HepG2 (cell line): ENCODE results near the gene DCN. TPM values are rescaled to one million over a fixed set of nuclear protein-coding genes. Genes with fewer than 3 reads are reported as not detected.

Source experiments
- CEBPG ChIP-seq: IDR thresholded peaks from 2 replicates; pipeline ENCODE4 v1.6.1; 2016
- GABPA ChIP-seq, 2 experiments: IDR thresholded peaks; 2 replicates each; pipeline ENCODE4 v1.6.1; 2011 to 2016; ENCODE audit warnings: low read depth in 2 of 2, low read length in 1 of 2, missing biosample characterization in 1 of 2, missing genetic modification characterization in 1 of 2
- KDM2A ChIP-seq: sonication (generic); formaldehyde crosslinking; IDR thresholded peaks from 2 replicates; pipeline ENCODE4 v1.4.0; 2020; ENCODE audit warnings: low read depth, missing genetic modification reagents, borderline replicate concordance
- RFXANK ChIP-seq: IDR thresholded peaks from 2 replicates; pipeline ENCODE4 v1.6.1; 2016
- SOX13 ChIP-seq, 3 experiments: fragments of 450-650 bp in 1 of 3; sonication (generic) in 1 of 3; formaldehyde crosslinking in 1 of 3; IDR thresholded peaks in 2 of 3; conservative IDR thresholded peaks in 1 of 3; 2 replicates each; pipeline versions ENCODE4 v1.5.0 to v1.6.1; 2016 to 2020; ENCODE audit warnings: antibody characterized with exemption in 1 of 3, mild to moderate bottlenecking in 1 of 3, missing compliant biosample characterization in 1 of 3, missing genetic modification reagents in 1 of 3, moderate library complexity in 1 of 3
- TCF7L2 ChIP-seq: IDR thresholded peaks from 2 replicates; pipeline ENCODE4 v1.6.1; 2011; ENCODE audit warnings: mild to moderate bottlenecking, low read depth, low read length, moderate library complexity
- ZBTB14 ChIP-seq: sonication (generic); formaldehyde crosslinking; IDR thresholded peaks from 2 replicates; pipeline ENCODE4 v1.4.0; 2020; ENCODE audit warnings: missing genetic modification reagents
- ZC3H4 ChIP-seq: sonication (generic); formaldehyde crosslinking; IDR thresholded peaks from 2 replicates; pipeline ENCODE4 v1.4.0; 2020; ENCODE audit warnings: missing genetic modification reagents, borderline replicate concordance
- ZNF280D ChIP-seq: sonication (generic); formaldehyde crosslinking; IDR thresholded peaks from 2 replicates; pipeline ENCODE4 v1.5.1; 2020; ENCODE audit warnings: mild to moderate bottlenecking, missing genetic modification reagents
- polyA plus RNA-seq, 8 experiments: library from polyadenylated mRNA; depleted of rRNA in 3 of 8; stranded (reverse) in 7 of 8; unstranded in 1 of 8; fragments of >200 nt; fragmentation: Illumina TruSeq in 4 of 8; extraction: Trizol in 4 of 8; gene quantifications; 2 replicates each; pipeline versions ENCODE4 v1.2.1 to v1.2.3, GENCODE V29; 2011 to 2016; ENCODE audit warnings: low read depth in 4 of 8, missing spikeins in 1 of 8, mixed read lengths in 1 of 8; ENCODE audit not compliant: insufficient read depth in 1 of 8
- total RNA-seq, 5 experiments: library from RNA; depleted of rRNA; stranded (reverse); fragments of >200 nt; fragmentation: Illumina TruSeq; extraction: Trizol; gene quantifications; 2 replicates each; pipeline ENCODE4 v1.2.3, GENCODE V29; 2016; ENCODE audit warnings: low read depth in 1 of 5
- TF ChIP-seq, protein P1 (sequence below): IDR thresholded peaks from 2 replicates; pipeline ENCODE4 v1.6.1; 2012; ENCODE audit warnings: low read depth, low read length, improper control_type of control experiment
- TF ChIP-seq, protein P2 (sequence below): sonication (generic); formaldehyde crosslinking; IDR thresholded peaks from 2 replicates; pipeline ENCODE4 v1.5.0; 2020; ENCODE audit warnings: mild to moderate bottlenecking, low read depth, missing genetic modification reagents, borderline replicate concordance
- TF ChIP-seq, protein P3 (sequence below): IDR thresholded peaks from 2 replicates; pipeline ENCODE4 v1.6.1; 2016; ENCODE audit warnings: missing genetic modification reagents, missing compliant biosample characterization

Gene DCN
- total and polyA plus RNA-seq, 2 of the 13 experiments (the other 11 are each of a cell fraction or from before 2014, with no cell fraction given) = not detected

DNA sequence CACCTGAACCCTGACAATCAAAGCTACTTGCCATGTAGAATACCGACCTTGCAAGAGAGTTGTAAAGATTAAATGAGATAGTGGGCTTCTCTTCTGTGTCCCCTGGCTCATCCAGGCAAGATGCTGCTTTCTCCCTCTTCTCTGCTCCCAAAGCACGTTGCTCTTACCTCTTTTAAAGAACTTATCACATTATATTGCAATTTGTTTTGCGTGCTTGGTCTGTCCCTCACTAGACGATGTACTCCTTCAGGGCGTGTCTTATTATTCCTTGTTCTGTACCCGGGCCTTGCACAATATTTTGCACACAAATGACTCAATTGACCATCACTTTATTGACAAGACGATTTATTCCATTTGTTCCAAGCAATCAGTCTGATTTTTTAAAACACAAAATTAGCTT is 3.3 kb downstream of the DCN start (continued):
- TF ChIP-seq, protein P1, sequence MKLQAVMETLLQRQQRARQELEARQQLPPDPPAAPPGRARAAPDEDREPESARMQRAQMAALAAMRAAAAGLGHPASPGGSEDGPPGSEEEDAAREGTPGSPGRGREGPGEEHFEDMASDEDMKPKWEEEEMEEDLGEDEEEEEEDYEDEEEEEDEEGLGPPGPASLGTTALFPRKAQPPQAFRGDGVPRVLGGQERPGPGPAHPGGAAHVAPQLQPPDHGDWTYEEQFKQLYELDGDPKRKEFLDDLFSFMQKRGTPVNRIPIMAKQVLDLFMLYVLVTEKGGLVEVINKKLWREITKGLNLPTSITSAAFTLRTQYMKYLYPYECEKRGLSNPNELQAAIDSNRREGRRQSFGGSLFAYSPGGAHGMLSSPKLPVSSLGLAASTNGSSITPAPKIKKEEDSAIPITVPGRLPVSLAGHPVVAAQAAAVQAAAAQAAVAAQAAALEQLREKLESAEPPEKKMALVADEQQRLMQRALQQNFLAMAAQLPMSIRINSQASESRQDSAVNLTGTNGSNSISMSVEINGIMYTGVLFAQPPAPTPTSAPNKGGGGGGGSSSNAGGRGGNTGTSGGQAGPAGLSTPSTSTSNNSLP = no peak
- no peak for TF ChIP-seq SOX13 (IDR thresholded peaks at IDR 0.05)
- no peak for TF ChIP-seq SOX13 (CRISPR knock-in tag; conservative IDR thresholded peaks at IDR 0.05 in 1 of 2, IDR thresholded peaks at IDR 0.05 in 1 of 2)
- no peak for TF ChIP-seq TCF7L2
- TF ChIP-seq ZNF280D (CRISPR knock-in tag) = no peak
- no peak for TF ChIP-seq KDM2A
- no peak for TF ChIP-seq RFXANK (CRISPR knock-in tag)
- TF ChIP-seq ZBTB14 (CRISPR knock-in tag) = no peak
- no peak for TF ChIP-seq GABPA (IDR thresholded peaks at IDR 0.05; ENCODE audit: low read depth, low read length)
- no peak for TF ChIP-seq GABPA (CRISPR knock-in tag; IDR thresholded peaks at IDR 0.05; ENCODE audit: low read depth)
- TF ChIP-seq, protein P2, sequence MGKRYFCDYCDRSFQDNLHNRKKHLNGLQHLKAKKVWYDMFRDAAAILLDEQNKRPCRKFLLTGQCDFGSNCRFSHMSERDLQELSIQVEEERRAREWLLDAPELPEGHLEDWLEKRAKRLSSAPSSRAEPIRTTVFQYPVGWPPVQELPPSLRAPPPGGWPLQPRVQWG (CRISPR knock-in tag) = no peak
- TF ChIP-seq ZC3H4 = no peak
- TF ChIP-seq, protein P3, sequence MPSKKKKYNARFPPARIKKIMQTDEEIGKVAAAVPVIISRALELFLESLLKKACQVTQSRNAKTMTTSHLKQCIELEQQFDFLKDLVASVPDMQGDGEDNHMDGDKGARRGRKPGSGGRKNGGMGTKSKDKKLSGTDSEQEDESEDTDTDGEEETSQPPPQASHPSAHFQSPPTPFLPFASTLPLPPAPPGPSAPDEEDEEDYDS = no peak
- no peak for TF ChIP-seq CEBPG (CRISPR knock-in tag)
